ENCODE measurements around the gene SMKR1. TPM values are rescaled to one million over a fixed set of nuclear protein-coding genes. Genes with fewer than 3 reads are reported as not detected.
A peak's percentile ranks its signal among the peaks of the same experiment; 100 is the strongest.

SMKR1 gene
- 3.6 TPM for polyA plus RNA-seq (2012; ENCODE audit: missing spikeins)

GRCh38 chr7:129501760-129502707, at the start of gene SMKR1:
SMKR1 (plus strand) TSS chr7:129502531; CDS start chr7:129502825, 294 bp downstream.
- TF ChIP-seq POLR2AphosphoS5 (IDR thresholded peaks at IDR 0.05; ENCODE audit: low read depth, low read length): no peak
- TF ChIP-seq TAF1 (IDR thresholded peaks at IDR 0.05; ENCODE audit: borderline replicate concordance, low read depth, low read length): no peak
- TF ChIP-seq POLR2A (IDR thresholded peaks at IDR 0.05; ENCODE audit: low read depth, low read length): peak; percentile 70; the same call in 1 of the 2 replicates
- peak; percentile 93 for DNase-seq (ENCODE audit: insufficient read length)
- FAIRE-seq: peak; percentile 90

GRCh38 chr7:129452589-129453231, 49.6 kb upstream of the SMKR1 start:
- DNase-seq (ENCODE audit: insufficient read length) (no peak), FAIRE-seq (peak; percentile 42)
- no peak for TF ChIP-seq POLR2A (IDR thresholded peaks at IDR 0.05; ENCODE audit: low read depth, low read length)
- TF ChIP-seq TAF1 (IDR thresholded peaks at IDR 0.05; ENCODE audit: borderline replicate concordance, low read depth, low read length): no peak
- TF ChIP-seq POLR2AphosphoS5 (IDR thresholded peaks at IDR 0.05; ENCODE audit: low read depth, low read length): no peak

- no peak for DNase-seq (ENCODE audit: insufficient read length)
- TF ChIP-seq TAF1 (IDR thresholded peaks at IDR 0.05; ENCODE audit: borderline replicate concordance, low read depth, low read length) (no peak), POLR2A (IDR thresholded peaks at IDR 0.05; ENCODE audit: low read depth, low read length) (no peak), POLR2AphosphoS5 (IDR thresholded peaks at IDR 0.05; ENCODE audit: low read depth, low read length) (no peak)
- FAIRE-seq: peak; percentile 36
Measured at GRCh38 chr7:129453510-129454248, 48.7 kb upstream of the SMKR1 start.

GRCh38 chr7:129454249-129454551, 48.1 kb upstream of the SMKR1 start:
- TF ChIP-seq POLR2A (IDR thresholded peaks at IDR 0.05; ENCODE audit: low read depth, low read length) (no peak), POLR2AphosphoS5 (IDR thresholded peaks at IDR 0.05; ENCODE audit: low read depth, low read length) (no peak), TAF1 (IDR thresholded peaks at IDR 0.05; ENCODE audit: borderline replicate concordance, low read depth, low read length) (no peak)
- DNase-seq (ENCODE audit: insufficient read length): no peak
- FAIRE-seq: no peak

GRCh38 chr7:129456421-129456820, 45.9 kb upstream of the SMKR1 start:
- FAIRE-seq: no peak
- no peak for DNase-seq (ENCODE audit: insufficient read length)
- TF ChIP-seq TAF1 (IDR thresholded peaks at IDR 0.05; ENCODE audit: borderline replicate concordance, low read depth, low read length): no peak
- no peak for TF ChIP-seq POLR2A (IDR thresholded peaks at IDR 0.05; ENCODE audit: low read depth, low read length)
- no peak for TF ChIP-seq POLR2AphosphoS5 (IDR thresholded peaks at IDR 0.05; ENCODE audit: low read depth, low read length)

GRCh38 chr7:129457101-129457500, 45.2 kb upstream of the SMKR1 start:
- TF ChIP-seq POLR2A (IDR thresholded peaks at IDR 0.05; ENCODE audit: low read depth, low read length): no peak
- no peak for TF ChIP-seq POLR2AphosphoS5 (IDR thresholded peaks at IDR 0.05; ENCODE audit: low read depth, low read length)
- no peak for TF ChIP-seq TAF1 (IDR thresholded peaks at IDR 0.05; ENCODE audit: borderline replicate concordance, low read depth, low read length)
- DNase-seq (ENCODE audit: insufficient read length) (no peak), FAIRE-seq (no peak)

- DNase-seq (ENCODE audit: insufficient read length) (no peak), FAIRE-seq (no peak)
- TF ChIP-seq POLR2AphosphoS5 (IDR thresholded peaks at IDR 0.05; ENCODE audit: low read depth, low read length) (no peak), TAF1 (IDR thresholded peaks at IDR 0.05; ENCODE audit: borderline replicate concordance, low read depth, low read length) (no peak), POLR2A (IDR thresholded peaks at IDR 0.05; ENCODE audit: low read depth, low read length) (no peak)
Measured at GRCh38 chr7:129458171-129458570, 44.2 kb upstream of the SMKR1 start.

GRCh38 chr7:129461809-129462208, 40.5 kb upstream of the SMKR1 start:
- no peak for FAIRE-seq

GRCh38 chr7:129462420-129462819, 39.9 kb upstream of the SMKR1 start:
- no peak for TF ChIP-seq POLR2AphosphoS5 (IDR thresholded peaks at IDR 0.05; ENCODE audit: low read depth, low read length)
- TF ChIP-seq POLR2A (IDR thresholded peaks at IDR 0.05; ENCODE audit: low read depth, low read length): no peak
- TF ChIP-seq TAF1 (IDR thresholded peaks at IDR 0.05; ENCODE audit: borderline replicate concordance, low read depth, low read length): no peak
- FAIRE-seq (no peak), DNase-seq (ENCODE audit: insufficient read length) (no peak)

More at GRCh38 chr7:129461809-129462208, 40.5 kb upstream of the SMKR1 start:
- no peak for DNase-seq (ENCODE audit: insufficient read length)
- TF ChIP-seq POLR2AphosphoS5 (IDR thresholded peaks at IDR 0.05; ENCODE audit: low read depth, low read length) (no peak), POLR2A (IDR thresholded peaks at IDR 0.05; ENCODE audit: low read depth, low read length) (no peak), TAF1 (IDR thresholded peaks at IDR 0.05; ENCODE audit: borderline replicate concordance, low read depth, low read length) (no peak)

GRCh38 chr7:129464194-129464593, 38.1 kb upstream of the SMKR1 start:
- DNase-seq (ENCODE audit: insufficient read length) (no peak), FAIRE-seq (no peak)
- no peak for TF ChIP-seq POLR2A (IDR thresholded peaks at IDR 0.05; ENCODE audit: low read depth, low read length)
- no peak for TF ChIP-seq TAF1 (IDR thresholded peaks at IDR 0.05; ENCODE audit: borderline replicate concordance, low read depth, low read length)
- no peak for TF ChIP-seq POLR2AphosphoS5 (IDR thresholded peaks at IDR 0.05; ENCODE audit: low read depth, low read length)

- FAIRE-seq (no peak), DNase-seq (ENCODE audit: insufficient read length) (no peak)
- TF ChIP-seq POLR2AphosphoS5 (IDR thresholded peaks at IDR 0.05; ENCODE audit: low read depth, low read length) (no peak), TAF1 (IDR thresholded peaks at IDR 0.05; ENCODE audit: borderline replicate concordance, low read depth, low read length) (no peak), POLR2A (IDR thresholded peaks at IDR 0.05; ENCODE audit: low read depth, low read length) (no peak)
Measured at GRCh38 chr7:129465080-129465479, 37.3 kb upstream of the SMKR1 start.

Measured in GM12892 (cell line).